ENCODE measurements around the gene KCNK15. TPM values are rescaled to one million over a fixed set of nuclear protein-coding genes. Genes with fewer than 3 reads are reported as not detected.

The KCNK15 gene
- total and polyA plus RNA-seq, 10 of the 15 experiments (the other 5 are each of a cell fraction or from before 2014, with no cell fraction given) = not detected

DNA sequence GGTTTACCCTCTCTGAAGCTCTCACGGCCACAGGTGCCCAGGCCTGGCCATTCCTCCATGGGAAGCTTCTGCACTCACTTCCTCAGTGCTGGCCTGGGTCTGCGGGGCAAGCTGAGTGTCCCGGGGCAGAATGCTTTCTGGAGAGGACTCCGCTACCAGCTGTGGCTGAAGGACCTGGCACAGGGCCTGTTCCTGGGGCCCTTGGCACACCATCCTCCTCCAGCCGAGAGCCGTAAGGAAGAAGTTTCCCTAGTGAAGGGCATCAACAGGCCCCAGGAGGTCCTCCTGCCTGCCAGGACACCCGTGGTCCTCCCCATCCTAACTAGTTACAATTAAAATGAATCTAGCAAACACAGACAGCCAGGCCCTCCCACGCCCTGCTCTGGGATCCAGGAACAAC is 14.0 kb upstream of the KCNK15 start:
- FAIRE-seq = no peak
- Histone ChIP-seq H2AFZ (ENCODE audit: control insufficient read depth, low read depth, low read length) (no peak overlapping the region), H3K4me3 (no peak overlapping the region), H3K79me2 (ENCODE audit: control insufficient read depth, insufficient read depth, low read length) (no peaks in the 10 kb centered on the region), H4K20me1 (ENCODE audit: control insufficient read depth, insufficient read depth) (no peaks in the 10 kb centered on the region), H3K4me1 (ENCODE audit: control insufficient read depth, insufficient read depth, low read length) (peaks cover 7% of the 10 kb centered on the region), H3K27me3 (replicated peaks in 1 of 2; ENCODE audit: control insufficient read depth in 2 of 2, insufficient read depth in 2 of 2, low read length in 1 of 2) (no peaks in the 10 kb centered on the region), H3K36me3 (ENCODE audit: control insufficient read depth in 2 of 2, insufficient read depth in 2 of 2, low read length in 1 of 2) (no peaks in the 10 kb centered on the region), H3K27ac (ENCODE audit: control insufficient read depth, insufficient read depth) (no peak overlapping the region), H3K9ac (ENCODE audit: control insufficient read depth, insufficient read depth, low read length) (no peak overlapping the region), H3K4me2 (ENCODE audit: control insufficient read depth, insufficient read depth) (no peak overlapping the region), H3K9me3 (replicated peaks; ENCODE audit: control insufficient read depth, insufficient read depth, low read length) (peaks cover 4% of the 10 kb centered on the region; the same call in 2 of the 3 replicates)
- TF ChIP-seq BACH1 (IDR thresholded peaks at IDR 0.05; ENCODE audit: borderline replicate concordance) (no peak), TAF1 (IDR thresholded peaks at IDR 0.05; ENCODE audit: borderline replicate concordance, low read depth, low read length) (no peak), SP1 (IDR thresholded peaks at IDR 0.05; ENCODE audit: low read depth, low read length) (no peak), NRF1 (conservative IDR thresholded peaks at IDR 0.05; ENCODE audit: low read depth, low read length) (no peak), EP300 (IDR thresholded peaks at IDR 0.05; ENCODE audit: borderline replicate concordance in 1 of 2, control insufficient read depth in 1 of 2, low read depth in 2 of 2, low read length in 2 of 2) (no peak), BRCA1 (IDR thresholded peaks at IDR 0.05; ENCODE audit: low read depth, low read length) (no peak), NFYB (IDR thresholded peaks at IDR 0.05; ENCODE audit: insufficient read depth, low read depth, low read length) (no peak), MYB (IDR thresholded peaks at IDR 0.05; ENCODE audit: borderline replicate concordance, low read depth, low read length) (no peak), BCLAF1 (IDR thresholded peaks at IDR 0.05) (no peak), WRNIP1 (IDR thresholded peaks at IDR 0.05; ENCODE audit: borderline replicate concordance, low read depth, low read length) (no peak)
- TF ChIP-seq, protein P1, sequence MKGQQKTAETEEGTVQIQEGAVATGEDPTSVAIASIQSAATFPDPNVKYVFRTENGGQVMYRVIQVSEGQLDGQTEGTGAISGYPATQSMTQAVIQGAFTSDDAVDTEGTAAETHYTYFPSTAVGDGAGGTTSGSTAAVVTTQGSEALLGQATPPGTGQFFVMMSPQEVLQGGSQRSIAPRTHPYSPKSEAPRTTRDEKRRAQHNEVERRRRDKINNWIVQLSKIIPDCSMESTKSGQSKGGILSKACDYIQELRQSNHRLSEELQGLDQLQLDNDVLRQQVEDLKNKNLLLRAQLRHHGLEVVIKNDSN (IDR thresholded peaks at IDR 0.05; ENCODE audit: borderline replicate concordance, extremely low read length, insufficient read depth, low read depth, low read length) = no peak
- TF ChIP-seq, protein P2, sequence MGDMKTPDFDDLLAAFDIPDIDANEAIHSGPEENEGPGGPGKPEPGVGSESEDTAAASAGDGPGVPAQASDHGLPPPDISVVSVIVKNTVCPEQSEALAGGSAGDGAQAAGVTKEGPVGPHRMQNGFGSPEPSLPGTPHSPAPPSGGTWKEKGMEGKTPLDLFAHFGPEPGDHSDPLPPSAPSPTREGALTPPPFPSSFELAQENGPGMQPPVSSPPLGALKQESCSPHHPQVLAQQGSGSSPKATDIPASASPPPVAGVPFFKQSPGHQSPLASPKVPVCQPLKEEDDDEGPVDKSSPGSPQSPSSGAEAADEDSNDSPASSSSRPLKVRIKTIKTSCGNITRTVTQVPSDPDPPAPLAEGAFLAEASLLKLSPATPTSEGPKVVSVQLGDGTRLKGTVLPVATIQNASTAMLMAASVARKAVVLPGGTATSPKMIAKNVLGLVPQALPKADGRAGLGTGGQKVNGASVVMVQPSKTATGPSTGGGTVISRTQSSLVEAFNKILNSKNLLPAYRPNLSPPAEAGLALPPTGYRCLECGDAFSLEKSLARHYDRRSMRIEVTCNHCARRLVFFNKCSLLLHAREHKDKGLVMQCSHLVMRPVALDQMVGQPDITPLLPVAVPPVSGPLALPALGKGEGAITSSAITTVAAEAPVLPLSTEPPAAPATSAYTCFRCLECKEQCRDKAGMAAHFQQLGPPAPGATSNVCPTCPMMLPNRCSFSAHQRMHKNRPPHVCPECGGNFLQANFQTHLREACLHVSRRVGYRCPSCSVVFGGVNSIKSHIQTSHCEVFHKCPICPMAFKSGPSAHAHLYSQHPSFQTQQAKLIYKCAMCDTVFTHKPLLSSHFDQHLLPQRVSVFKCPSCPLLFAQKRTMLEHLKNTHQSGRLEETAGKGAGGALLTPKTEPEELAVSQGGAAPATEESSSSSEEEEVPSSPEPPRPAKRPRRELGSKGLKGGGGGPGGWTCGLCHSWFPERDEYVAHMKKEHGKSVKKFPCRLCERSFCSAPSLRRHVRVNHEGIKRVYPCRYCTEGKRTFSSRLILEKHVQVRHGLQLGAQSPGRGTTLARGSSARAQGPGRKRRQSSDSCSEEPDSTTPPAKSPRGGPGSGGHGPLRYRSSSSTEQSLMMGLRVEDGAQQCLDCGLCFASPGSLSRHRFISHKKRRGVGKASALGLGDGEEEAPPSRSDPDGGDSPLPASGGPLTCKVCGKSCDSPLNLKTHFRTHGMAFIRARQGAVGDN (IDR thresholded peaks at IDR 0.05) = no peak
- ATAC-seq = no peak
- ChIA-PET RAD21 (ENCODE audit: unreplicated experiment) (interaction anchor here (2.0 kb wide), 1 partner anchor 48 kb away, joined by 38 read pairs; no protein-coding TSS in a partner anchor), POLR2A (no interaction called here), SMC1A (ENCODE audit: uncharacterized antibody, unreplicated experiment) (interaction anchor here (1.0 to 3.6 kb wide), 5 partner anchors 13 to 135 kb away, joined by 3 to 25 read pairs (median 3); no protein-coding TSS in a partner anchor), CTCF (interaction anchor here (0.8 to 8.2 kb wide), 8 partner anchors 10 to 614 kb away, joined by 3 to 91 read pairs (median 4); partner anchors contain the start of gene FITM2)
- WGBS (ENCODE audit: insufficient coverage, insufficient replicate concordance, low lambda C conversion rate, missing lambda C conversion rate) = 66% methylated on average over 8 of the region's 8 CpGs
- BruUV-seq (replicated peaks) = no TSS peak
- no peak for DNase-seq (ENCODE audit: low read depth, low spot score)
- intact Hi-C loops (cut with micrococcal nuclease; ENCODE audit: unreplicated experiment) (loop anchor here (5.0 kb wide), 1 partner anchor 344 kb away; no protein-coding TSS in a partner anchor), in situ Hi-C loops (cut with MboI) (loop anchor here (5.0 kb wide), 1 partner anchor 44 kb away; no protein-coding TSS in a partner anchor)
